Activated gamma-delta T cell treated with Interleukin-2 at 50 U/mL for 16 hours (primary cell): ENCODE results near the gene AQP5.

Experiments
- DNase-seq: peaks from one replicate; pipeline ENCODE4 v3.0.0-alpha.2; 2020

The AQP5 gene

GRCh38 chr12:49966511-49967041, 4.9 kb downstream of the AQP5 start:
- no peak for DNase-seq

DNA sequence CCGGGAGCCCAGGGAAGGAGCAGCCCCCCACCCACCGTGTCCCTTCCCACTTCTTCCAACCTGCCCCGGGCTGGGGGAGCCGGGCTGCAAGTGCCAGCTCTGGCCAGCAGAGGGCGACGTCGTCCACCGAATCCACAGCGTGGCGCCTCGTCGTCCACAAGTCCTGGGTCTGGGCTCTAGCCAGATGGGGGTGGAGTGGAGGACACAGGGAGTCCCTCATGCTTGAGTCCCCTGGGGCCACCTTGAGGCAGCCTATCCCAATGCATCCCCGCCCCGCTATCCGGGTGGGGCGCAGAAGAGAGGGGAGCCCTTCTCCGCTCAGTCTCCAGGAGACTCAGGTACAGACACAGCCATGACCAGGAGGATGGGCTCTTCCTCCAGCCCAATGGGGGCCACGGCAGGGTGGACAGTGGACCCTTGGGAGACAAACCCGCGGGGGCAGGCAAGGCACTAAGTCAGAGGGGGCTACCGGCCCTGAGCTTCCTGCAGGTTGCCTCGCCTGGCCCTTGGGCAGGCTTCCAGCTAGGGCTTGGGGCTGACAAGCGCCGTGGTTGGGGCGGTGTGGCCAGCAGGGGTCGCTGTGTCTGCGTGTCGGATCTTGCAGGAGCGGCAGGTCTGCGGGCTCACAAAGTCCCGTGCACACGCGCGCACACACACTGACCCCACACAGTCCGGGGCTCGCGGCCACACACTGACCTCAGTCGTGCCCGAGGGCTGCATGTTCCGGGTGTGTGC, 5.5 kb downstream of the AQP5 start:
- DNase-seq, result peak; percentile 95

DNA sequence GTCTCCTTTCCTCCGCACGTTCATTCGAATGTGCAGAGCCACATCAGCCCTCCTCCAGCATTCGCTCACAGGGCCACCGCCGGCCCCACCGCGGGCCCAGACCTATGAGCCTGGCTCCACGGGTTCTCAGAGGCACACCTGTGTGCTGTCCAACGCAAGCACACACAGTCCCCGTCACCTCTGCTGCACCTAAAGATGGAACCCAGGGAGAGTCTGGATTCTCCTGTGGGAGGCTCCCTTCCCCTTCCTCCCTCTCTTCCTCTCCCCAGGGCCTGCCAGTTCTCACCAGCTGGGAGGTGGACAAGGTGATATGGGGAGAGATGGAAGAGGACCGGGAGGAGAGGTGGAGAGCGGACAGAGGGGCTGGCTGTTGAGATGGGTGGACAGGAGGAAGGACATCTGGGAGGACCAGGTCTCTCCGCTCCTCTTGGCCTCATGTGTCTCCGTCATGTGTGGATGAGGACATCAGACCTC, 6.1 kb downstream of the AQP5 start:
- DNase-seq, result no peak

DNA sequence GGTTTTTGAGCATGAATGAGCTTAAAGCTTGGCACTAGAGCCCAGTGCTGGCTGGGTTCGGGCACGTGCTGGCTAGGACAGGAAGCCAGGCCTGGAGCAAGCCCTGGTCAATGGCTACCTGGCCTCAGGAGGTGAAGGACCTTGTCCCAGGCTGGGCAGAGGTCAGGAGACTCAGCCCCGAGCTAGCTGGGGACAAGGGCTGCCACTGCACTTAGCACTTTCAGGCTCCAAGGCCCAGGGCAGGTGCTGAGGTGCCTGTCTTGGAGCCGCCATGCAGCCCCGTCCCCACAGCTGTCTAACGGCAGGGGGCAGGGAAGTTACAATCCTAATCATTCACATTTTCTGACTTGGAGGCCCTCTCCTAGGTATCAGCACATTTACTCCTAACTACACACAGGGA, 6.8 kb downstream of the AQP5 start:
- no peak for DNase-seq

- DNase-seq, result no peak
Observed at GRCh38 chr12:49969027-49969426, 7.4 kb downstream of the AQP5 start.

GRCh38 chr12:49969651-49970429, 8.2 kb downstream of the AQP5 start:
- DNase-seq, result no peak

DNA sequence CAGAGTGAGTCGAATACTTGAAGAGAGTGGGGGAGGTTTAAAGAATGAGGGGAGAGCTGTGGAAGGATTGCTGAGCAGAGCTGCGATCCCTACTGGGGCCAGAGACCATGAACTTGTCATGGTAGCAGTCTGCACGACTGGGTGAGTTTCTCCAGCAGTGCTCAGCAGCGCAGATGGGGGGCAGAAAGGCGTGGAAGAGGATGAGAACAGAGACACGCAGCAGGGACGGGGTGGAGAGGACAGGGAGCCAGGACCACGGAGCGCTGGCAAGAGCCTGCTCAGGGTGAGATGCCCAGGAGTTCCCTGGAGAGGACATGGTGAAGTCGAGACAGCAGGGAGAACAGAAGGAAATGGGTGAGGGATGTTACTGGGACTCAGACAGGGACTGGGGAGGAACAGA, 9.0 kb downstream of the AQP5 start:
- no peak for DNase-seq

GRCh38 chr12:49971141-49971540, 9.5 kb downstream of the AQP5 start:
- no peak for DNase-seq

GRCh38 chr12:49972129-49972528, 10.5 kb downstream of the AQP5 start:
- no peak for DNase-seq

- DNase-seq, result no peak
Observed at GRCh38 chr12:49972641-49973360, 11.1 kb downstream of the AQP5 start, which contains the start of gene AQP6. Gene AQP6 (plus strand): TSS chr12:49972947. CDS start chr12:49973174, 227 bp downstream.

DNA sequence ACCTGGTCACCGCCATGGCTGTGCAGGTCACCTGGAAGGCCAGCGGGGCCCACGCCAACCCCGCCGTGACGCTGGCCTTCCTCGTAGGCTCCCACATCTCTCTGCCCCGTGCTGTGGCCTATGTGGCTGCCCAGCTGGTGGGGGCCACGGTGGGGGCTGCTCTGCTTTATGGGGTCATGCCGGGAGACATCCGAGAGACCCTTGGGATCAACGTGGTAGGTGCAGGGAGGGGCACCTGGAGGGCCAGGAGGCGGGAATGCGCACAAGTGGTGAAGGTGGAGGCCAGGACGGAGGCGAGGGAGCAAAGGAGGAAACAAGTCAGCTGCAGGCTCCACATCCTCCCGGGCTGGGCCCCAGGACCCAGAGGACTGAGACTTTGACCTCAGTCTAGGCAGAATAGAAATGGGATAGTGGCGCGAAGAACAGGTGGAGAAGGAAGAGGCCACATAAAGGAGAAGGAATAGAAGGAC, 11.7 kb downstream of the AQP5 start:
- DNase-seq, result no peak

DNA sequence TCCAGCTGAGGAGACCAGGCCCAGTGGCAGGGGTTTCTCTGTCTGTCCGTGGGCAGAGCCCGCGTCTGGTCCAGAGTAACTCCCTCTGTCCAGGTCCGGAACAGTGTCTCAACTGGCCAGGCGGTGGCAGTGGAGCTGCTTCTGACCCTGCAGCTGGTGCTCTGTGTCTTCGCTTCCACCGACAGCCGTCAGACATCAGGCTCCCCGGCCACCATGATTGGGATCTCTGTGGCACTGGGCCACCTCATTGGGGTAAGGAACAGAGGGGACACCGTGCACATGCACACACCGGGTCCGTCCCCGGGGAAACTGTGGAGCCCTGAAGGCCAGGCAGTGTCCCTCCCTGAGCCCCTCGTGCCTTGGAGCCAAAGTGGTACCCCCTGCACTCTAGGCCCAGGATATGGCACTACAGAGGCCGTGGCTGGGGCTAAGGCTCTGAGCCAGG, 12.6 kb downstream of the AQP5 start:
- no peak for DNase-seq

DNA sequence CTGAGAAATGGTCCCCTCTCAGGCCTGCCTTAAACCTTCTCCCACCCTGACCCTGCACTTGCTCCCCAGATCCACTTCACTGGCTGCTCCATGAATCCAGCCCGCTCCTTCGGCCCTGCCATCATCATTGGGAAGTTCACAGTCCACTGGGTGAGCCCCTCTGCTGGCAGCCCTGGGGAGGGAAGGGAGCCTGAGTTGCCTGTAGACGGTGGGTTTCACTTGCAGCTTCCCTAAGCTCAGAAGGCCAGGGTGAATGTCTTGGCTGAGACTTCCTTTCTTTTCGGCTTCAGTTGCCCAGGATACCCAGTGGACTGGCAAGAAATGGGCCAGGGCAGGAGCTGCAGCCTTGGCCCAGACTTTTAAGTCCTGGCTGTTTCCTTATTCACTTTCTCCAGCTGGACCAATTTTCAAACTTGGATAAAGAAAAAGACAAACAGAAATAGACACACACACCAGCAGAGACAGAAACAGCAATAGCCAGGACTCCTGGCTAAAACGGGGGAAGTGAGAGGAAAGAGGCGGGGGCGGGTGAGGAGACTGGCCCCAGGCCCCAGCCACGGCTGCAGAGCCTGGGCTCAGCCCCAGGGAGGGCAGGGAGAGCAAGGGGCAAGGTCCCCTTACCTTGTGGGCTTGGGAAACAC, 13.1 kb downstream of the AQP5 start:
- no peak for DNase-seq

- no peak for DNase-seq
Observed at GRCh38 chr12:49975318-49975761, 13.7 kb downstream of the AQP5 start.

- DNase-seq, result no peak
Observed at GRCh38 chr12:49976557-49976956, 14.9 kb downstream of the AQP5 start.

DNA sequence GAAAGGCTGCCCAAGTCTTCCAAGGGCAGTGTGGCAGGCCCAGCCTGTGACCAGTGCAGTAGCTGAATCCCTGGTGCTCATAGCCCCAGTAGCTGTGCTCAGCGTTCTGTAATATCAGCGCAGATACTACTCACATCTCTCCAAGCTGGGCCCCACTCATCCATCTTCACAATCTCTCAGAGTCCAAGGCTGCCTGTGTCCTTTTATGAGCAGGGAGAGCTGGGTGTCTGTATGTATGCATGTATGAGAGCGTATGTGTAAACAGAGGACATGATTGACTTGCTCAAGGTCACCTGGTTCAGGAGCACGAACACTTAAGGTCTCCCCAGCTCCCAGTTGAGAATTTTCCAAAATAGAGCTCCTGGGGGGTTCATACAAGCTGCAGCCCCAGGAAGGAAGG, 16.5 kb downstream of the AQP5 start:
- DNase-seq, result no peak

DNA sequence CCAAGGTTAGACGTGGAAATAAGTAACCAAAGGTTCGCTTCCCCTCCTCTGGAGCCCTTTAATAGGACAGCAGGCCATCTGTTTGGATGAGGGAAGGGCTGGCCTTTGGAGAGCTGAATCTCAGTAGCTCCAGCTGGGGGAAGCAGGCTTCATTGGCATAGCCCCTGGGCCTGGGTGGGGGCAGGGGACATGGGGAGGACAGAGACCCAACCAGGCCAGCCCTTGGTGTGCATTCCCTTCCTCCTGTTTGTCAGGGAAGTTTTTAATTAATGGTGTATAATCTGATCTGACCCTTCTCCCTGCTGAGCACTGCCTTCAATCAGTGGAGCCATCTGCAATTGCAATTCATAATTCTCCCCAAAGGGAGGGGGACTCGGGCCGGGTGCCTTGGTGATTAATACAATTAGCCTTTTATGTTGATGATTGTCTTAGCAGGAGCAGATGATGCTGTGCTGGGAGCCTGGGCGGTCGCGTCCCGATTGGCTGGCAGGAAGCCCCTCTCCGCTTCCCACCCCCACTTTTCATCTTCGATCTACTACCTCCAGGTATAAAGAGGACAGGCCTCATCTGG, 17.4 kb downstream of the AQP5 start:
- DNase-seq, result no peak

GRCh38 chr12:49979791-49980190, 18.1 kb downstream of the AQP5 start:
- DNase-seq, result no peak

DNA sequence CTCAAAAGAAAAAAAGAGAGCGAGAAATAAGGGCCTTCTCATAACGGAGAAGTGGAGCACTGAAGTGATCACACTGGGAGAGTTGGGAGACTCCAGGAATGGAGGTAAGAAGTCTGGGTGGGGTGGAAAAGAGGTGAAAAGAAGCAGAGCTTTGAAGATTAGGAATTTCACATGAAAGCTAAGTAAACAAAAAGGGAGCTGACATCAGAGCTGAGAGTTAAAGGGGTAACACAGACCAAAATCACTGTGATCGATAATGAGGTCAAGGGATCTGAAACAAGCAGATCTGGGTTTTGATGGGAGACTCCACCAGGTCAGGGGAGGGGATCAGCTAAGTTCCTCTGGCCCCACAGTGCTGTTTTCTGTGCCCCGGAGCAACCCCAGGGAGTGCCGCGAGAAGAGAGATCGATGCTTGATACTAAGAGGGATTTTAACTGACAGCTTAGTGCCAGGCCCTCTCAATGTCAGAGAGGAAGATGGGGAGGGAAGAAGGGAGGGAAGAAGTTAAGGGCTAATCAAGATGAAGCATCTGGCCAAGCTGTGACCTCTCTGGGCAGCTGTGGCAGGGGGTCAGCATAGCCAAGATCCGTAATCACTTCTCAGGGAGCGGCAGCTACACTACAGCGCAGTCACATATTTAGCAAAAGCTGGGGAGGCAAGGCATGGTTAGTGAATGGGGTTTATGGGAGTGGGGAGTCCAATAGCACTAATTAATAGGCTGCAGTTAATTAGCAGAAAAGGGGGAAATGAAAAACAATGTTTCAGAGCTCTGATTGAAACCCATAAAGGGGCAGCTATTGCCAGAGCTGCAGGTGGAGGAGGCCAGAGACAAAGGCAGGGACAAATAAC, 19.1 kb downstream of the AQP5 start:
- DNase-seq, result no peak

GRCh38 chr12:49982246-49983087, 20.8 kb downstream of the AQP5 start:
- no peak for DNase-seq
